Measurements from ENCODE around the gene UBASH3A.
"Not testable (repeated sequence)": the region's sequence is repeated elsewhere in the genome, so short reads cannot be mapped to it uniquely, and the experiment has no call there.

The UBASH3A gene

DNA sequence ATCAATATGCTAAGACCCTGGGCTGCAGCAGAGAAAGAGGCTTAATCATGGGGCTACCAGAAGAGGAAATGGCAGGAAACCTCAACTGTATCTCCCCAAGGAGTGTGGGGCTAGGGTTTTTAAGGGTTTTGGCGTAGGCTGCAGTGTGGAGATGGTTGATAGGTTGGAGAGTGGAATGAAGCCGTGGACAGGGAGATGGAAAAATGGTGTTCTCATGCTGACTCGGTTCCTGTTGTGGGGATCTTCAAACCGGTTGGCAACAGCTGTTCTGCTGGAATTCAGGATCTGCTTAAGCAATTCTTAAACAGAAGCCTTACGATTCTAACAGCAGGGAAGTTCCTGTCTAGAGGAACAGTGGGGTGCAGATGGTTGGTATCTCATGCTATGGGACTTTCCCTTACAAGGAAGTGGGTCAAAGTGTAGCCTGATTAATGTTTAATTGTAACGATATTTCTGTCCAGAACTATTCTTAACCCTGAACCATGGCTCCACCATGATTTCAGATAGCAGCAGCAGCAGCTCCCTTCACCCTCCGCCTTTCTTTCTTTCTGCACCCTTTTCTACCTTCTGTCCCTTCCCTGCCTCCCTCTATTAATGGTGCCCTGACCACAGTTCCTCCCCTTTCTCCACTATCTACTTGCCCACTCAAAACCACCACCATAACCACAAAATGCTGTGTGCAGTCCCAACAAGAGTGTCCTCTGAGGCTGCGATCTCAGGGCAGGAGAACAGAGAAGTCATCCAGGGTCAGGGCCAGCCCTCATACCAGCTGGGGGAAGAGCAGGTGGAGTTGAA, 61.5 kb downstream of the UBASH3A start:
- no peak for DNase-seq (ENCODE audit: low read depth in 1 of 2, low spot score in 1 of 2)

DNA sequence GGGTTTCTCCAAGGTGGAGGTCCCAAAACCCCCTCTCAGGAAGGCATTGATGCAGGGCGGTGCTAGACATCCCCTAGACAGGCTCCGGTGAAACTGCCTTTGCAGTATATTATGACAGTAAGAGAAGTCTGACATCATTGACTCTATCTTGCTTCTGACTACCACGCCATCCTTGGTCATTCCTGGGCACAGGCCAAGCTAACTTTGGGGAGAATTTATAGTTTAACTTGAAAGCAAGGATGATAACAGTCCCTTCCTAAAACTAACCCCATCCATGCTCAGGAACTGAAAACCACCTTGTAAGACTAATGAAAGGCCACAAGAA, 62.1 kb downstream of the UBASH3A start:
- no peak for DNase-seq (ENCODE audit: low read depth in 1 of 2, low spot score in 1 of 2)

DNA sequence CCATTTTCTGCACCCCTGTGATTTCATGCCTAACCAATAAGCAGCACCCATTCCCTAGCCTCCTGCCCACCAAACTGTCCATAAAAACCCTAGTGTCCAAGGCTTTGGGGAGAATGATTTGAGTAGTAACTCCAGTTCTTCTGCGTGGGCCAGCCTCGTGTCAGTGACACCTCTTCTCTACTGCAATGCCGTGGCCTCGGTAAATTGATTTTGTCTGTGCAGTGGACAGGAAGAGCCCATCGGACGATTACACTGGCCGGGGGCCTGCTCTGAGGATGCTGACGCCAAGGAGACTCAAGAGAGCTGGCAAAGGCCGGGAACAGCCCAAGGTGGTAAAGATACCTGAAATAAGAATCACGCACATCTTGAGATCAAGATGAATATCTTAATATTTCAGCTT, 63.0 kb downstream of the UBASH3A start:
- no peak for DNase-seq (ENCODE audit: low read depth in 1 of 2, low spot score in 1 of 2)

DNA sequence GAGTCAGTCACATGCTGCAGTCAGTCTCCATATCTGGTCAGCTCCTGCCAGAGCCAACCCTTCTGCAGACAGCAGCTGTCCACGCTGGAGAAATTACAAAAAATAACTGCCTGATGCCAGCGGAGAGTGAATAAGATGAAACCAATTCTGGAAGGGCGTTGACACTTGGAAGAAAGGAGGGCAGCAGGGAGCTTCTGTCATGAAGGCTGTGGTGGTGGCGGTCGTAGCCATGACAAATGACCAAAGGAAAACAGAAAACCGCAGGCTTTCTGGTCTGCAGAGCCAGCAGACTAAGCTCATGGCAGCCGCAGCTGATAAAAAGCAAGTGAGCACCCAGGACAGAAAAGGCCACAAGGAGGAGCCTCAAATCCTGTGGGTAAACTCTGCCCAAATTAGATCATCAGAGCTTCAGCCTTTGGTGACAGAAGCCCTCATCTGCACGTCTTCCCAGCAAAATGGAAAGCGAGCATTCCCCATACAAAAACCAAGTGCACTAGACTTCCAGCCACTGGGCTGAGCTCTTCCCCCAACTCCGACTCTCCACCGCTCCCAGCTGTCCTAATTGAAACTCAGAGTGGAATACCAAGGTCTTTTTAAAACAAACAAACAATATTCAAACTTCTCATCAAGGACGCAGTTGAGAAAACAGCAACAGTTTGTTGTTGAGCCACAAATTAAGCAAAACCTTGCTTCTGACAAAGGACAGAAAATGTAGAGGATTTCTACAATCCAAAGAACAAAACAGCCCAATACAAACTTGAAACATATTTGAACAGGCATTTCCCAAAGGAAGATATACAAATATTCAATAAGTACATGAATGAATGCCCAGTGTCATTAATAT, 63.7 kb downstream of the UBASH3A start:
- DNase-seq (ENCODE audit: low read depth in 1 of 2, low spot score in 1 of 2) = no peak

DNA sequence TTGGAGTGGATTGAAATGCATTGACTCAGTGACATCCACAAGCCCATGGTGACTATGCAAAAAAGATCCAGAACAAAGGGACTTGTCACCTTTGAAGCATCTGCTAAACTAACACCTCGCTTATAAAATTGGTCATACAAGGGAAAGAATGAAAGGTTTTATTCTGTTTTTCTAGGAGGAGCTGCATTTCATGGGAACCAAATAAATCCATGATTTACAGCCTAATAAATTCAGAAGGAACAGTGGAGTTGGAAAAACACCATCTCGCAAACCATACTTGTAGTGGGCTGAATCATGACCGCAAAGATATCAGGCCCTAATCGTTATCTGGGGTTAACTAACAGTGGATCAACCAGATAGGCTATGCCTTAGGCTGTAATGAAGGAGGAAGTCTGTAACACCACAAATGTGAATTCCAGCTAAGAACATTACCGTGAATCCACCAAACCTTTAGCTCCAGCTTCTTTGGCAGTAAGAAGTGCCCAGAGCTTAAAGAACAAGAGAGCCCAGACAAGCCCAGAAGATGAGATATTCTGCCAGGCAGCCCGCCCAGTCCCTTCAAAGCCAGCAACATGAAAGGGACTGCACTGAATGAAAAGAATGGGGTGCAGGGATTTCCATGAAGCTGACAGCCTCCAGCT, 64.9 kb downstream of the UBASH3A start:
- DNase-seq (ENCODE audit: low read depth in 1 of 2, low spot score in 1 of 2) = no peak

DNA sequence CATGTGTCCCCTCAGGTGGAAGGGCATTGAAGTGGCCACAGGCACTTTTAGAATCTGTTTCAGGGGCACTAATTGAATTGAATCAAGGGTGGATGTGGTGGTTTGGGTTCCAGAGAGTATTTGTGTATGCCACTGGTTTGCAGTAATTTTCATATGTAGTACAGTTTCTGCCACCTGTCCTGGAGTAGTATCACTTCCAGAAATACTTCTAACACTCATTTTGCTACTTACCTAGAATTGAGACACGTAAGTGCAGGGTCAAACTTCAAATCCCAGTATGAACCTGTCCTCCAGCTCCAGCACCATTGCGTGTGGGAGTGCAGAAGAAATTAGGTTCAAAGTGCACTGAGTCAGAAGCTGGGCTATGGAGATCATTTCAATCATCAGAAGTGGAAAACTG, 65.6 kb downstream of the UBASH3A start:
- no peak for DNase-seq (ENCODE audit: low read depth in 1 of 2, low spot score in 1 of 2)

DNA sequence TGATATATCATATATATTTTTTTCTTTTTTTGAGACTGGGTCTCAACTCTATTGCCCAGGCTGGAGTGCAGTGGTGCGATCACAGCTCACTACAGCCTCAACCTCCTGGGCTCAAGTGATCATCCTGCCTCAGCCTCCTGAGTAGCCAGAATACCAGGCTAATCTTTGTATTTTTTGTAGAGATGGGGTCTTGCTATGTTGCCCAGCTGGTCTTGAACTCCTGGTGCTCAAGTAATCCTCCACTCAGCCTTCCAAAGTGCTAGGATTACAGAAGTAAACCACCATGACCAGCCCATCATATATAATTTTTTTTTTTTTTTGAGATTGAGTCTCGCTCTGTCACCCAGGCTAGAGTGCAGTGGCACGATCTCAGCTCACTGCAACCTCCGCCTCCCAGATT, 66.0 kb downstream of the UBASH3A start:
- not testable (repeated sequence) for DNase-seq (ENCODE audit: low read depth in 1 of 2, low spot score in 1 of 2)

DNA sequence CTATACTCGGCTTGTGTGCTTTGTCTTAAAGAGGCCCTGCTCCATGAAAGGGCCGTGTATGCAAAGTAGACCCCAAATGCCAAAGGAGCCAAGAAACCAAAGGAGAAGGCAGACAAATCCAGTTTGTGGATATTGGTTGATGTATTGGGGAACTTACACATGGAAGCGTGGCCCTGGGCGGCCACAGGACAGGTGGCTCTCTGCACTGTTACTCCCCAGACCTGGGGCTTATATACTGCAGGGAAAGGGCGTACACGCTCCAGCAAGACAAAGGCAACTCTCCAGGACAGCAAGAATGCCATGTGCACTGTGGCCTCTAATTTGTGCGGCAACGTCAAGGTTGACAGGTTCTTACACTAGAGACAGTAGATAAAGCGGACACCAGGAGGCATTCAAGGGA, 67.5 kb downstream of the UBASH3A start:
- DNase-seq (ENCODE audit: low read depth in 1 of 2, low spot score in 1 of 2) = no peak

DNA sequence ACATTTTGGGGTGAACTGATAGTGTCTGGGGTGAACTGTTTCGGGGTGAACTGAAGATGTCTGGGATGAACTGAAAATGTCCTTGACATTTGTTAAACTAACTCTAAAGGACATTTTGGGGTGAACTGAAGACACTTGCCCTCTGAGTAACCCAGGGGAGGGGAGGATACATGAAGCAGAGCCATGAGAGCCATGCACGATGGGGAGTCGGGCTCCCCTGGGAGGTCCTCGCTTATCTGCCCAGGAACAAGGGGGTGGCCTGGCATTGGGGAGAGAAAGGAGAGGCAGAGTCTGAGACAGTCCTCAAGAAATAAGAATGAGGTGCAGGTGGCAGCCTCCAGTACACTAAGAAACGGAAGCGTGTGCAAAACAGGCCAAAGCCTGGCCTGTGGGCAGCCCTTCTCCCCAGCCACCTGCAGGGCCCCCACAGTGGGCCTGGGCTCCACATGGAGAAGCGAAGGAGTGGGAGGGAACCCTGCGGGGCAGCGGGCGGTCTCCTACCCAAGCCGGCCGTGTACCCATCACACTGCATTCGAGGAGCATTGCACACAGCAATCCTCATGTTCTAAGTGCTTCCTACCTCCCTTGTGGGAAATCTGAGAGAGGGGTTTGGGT, 68.1 kb downstream of the UBASH3A start:
- DNase-seq (ENCODE audit: low read depth in 1 of 2, low spot score in 1 of 2) = no peak

DNA sequence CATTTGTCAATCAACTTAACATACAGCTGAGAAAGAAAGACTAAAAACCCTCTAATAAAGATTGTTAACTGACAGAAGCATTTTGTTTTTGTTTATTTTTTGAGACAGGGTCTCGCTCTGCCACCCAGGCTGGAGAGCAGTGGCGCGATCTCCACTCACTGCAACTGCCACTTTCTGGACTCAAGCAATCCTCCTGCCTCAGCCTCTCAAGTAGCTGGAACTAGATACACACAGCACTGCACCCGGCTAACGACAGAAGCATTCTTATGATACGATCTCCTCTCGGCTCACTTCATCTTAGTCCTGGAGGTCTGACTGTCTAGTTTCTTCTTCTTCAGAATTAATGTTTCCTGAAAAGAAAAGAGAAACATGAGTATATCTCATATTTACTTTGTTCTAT, 68.8 kb downstream of the UBASH3A start:
- no peak for DNase-seq (ENCODE audit: low read depth in 1 of 2, low spot score in 1 of 2)

DNA sequence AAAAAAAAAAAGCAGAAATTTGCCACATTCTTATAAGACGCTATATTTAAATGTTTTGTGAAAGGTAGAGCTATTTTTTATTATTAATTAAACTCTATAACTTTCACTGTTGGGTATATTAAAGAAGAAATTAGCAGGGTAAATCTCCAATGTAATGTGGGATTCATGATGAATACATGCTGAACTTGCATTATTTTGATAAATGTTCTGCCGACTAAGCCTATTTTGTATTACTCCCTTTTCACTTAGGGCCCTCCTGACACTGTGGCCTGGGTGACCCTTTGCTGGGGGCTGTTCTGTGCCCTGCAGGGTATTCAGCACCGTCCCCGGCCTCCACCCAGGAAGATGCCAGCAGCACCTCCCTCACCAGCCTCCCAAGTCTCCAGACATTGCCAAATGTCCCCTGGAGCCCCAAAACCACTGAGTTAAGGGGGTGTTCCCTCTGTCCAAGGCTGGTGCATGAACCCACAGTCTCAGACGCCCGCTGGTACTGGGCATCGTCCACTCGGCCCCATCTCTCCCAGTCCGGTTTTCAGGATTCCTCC, 69.9 kb downstream of the UBASH3A start:
- no peak for DNase-seq (ENCODE audit: low read depth in 1 of 2, low spot score in 1 of 2)

DNA sequence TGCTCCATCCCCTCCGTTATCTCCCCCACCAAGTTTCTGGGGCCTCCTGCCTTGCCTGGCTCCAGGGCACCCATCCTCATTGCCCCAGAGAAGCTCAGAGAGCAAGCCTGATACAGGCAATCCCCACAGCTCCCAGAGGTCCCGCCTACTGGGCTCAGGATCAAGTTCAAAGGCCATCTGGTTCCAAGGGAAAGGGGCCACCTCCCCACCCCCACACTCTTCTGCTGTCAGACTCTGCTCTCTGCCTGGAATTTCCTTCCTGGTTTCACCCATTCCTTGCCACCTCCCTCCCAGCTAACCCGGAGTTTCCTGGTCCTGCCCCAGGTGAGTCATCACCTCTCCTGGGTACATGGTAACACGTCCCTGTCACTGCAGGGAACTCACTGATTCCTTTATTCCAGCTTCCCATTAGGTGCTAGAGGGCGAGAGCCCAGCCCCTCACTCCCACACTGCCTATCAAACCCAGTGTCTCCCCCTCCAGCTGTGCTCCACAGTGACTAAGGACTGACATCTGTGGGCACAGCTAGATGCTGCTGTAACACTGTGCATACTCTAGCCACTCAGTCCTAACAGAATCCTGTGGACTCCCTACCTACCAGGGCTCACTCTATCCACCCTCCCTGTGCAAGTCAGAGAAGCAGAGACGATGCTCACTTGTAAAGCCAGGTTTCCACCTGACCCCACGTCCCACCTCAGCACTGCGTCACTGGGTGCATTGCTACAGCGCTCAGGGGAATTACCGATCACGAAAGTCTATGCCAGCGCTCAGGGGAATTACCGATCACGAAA, 70.5 kb downstream of the UBASH3A start:
- DNase-seq (ENCODE audit: low read depth in 1 of 2, low spot score in 1 of 2) = no peak

DNA sequence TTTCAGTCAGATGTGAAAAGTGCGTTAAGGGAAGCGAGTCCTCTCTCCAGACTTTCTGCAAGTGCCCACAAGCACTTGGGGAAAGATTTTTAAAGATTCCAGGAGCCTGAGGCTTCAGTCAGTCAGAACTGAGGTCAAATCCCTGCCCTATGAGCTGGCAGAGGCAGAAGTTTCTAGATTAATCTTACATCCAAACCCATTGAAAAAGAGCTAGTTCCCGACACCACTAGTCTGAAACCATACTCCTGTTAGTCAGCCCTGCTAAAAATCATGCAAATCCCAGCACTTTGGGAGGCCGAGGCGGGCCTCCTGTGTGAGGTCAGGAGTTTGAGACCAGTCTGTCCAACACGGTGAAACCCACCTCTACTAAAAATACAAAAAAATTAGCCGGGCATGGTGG, 71.3 kb downstream of the UBASH3A start:
- DNase-seq (ENCODE audit: low read depth in 1 of 2, low spot score in 1 of 2) = no peak

DNA sequence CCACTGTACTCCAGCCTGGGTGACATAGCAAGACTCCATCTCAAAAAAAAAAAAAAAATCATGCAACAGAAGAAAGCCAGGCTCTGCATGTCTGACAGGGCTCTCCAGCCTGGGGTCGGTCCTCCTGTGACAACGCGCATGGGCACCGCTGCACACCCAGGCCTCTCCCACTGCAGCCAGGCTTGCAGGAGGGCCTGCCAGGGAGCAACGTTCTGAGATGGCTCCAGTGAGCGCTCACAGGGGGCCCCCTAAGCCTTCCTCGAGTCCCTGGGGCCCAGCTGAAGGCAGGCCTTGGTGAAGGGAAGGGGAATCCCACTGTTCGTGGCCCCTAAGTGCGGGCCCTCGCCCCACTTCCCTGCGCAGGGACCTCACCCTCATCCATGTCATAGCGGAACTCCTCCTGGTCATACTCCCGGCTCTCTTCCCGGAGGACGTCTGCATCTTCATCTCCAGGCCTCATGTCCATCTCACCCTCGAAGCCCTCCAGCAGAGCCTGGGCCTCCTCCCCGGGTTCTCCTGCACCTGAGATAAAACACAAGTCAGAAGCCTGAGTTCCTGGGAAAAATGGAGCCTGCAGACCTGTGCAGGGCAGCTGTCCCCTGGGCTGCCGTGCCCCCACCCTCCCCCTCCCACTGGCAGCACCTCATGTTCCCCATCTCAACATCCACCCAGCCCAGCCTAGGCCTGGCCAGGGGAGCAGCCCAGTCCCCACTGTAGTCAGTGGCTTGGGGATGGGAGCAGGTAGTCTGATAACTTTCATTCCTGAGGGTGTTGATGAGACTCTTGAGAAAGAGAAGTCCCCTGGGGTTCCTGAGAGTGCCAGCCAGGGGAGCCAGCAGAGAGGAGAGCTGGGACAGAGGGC, 72.1 kb downstream of the UBASH3A start:
- DNase-seq (ENCODE audit: low read depth in 1 of 2, low spot score in 1 of 2) = no peak

DNA sequence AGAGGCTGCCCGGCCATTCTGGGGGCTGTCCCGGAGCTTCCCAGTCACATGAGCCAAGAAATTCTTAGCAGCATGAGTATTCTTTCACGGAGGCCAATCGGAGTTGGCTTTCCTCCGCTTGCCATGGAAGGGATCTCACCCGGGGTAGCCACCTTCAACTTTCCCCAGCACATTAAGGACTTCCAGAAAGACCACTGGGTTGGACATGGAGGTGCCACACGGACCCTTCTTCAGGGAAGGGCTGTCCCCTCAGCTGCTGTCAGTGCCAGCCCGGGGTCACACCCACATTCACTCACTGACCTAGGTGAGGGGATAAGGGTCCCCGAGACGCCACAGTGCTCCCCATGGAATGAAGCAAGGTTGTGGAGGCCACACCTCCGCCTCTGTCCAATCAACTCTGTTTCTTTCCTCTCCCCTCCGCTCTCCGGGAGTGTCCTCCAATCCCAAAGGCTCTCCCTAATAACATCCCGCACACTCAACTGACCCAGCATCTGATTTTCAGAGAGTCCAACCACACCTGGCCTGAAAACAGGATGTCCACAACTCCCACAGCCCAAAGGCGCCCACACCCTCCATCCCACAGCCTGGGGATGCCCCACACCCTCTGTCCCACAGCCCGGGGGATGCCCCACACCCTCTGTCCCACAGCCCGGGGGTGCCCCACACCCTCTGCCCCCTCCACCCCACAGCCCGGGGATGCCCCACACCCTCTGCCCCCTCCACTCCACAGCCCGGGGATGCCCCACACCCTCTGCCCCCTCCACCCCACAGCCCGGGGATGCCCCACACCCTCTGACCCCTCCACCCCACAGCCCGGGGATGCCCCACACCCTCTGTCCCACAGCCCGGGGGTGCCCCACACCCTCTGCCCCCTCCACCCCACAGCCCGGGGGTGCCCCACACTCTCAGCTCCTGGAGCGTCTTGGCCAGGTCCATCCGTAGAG, 73.0 kb downstream of the UBASH3A start:
- DNase-seq (ENCODE audit: low read depth in 1 of 2, low spot score in 1 of 2) = no peak

DNA sequence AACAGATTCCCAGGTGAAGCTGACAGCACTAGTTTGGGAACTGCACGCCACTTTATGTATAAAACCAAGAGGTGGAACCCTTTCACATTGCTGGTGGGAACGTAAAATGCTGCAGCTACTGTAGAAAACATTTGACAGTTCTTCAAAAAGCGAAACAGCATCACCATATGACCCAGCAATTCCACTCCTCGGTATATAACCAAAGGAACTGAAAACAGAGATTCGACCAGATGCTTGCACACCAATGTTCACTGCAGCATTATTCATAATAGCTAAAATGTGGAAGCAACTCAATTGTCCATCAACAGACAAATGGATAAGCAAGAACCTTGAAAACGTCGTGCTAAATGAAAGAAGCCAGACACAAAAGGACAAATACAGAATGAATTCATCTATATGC, 74.8 kb downstream of the UBASH3A start:
- no peak for DNase-seq (ENCODE audit: low read depth in 1 of 2, low spot score in 1 of 2)

DNA sequence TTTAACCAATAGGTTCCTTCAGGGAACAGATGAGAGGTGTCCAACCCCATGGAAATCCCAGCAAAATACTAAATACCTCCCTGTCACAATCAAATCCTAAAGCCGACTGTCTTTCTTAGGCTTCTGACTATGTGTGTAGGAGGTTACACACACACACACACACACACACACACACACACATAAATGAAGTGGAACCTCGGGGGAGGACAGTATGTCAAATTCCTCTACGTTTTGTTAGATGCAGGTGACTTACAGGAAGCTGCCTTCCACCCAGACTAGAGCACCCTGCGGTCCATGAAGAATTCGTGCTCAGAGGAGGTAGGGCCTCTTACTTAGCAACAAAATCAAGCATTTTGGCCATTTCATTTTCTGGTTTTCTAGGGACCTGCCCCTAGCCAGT, 75.9 kb downstream of the UBASH3A start:
- no peak for DNase-seq (ENCODE audit: low read depth in 1 of 2, low spot score in 1 of 2)

DNA sequence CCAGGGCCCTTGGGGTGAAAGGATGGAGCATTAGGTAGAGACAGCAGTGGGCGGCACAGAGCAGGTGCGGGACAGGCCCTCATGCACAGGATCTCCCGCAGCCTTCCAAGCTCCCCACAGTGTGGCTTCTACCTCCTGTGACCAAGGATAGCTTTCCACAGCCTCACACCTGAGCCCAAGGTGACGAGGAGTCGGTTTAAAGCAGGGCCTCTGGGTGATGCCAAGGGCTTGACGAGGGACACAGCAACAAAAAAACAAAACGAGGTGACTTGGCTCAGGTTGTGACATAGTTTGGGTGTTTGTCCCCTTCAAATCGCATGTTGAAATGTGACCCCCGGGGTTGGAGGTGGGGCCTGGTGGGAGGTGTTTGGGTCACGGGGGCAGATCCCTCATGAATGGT, 77.0 kb downstream of the UBASH3A start:
- no peak for DNase-seq (ENCODE audit: low read depth in 1 of 2, low spot score in 1 of 2)

DNA sequence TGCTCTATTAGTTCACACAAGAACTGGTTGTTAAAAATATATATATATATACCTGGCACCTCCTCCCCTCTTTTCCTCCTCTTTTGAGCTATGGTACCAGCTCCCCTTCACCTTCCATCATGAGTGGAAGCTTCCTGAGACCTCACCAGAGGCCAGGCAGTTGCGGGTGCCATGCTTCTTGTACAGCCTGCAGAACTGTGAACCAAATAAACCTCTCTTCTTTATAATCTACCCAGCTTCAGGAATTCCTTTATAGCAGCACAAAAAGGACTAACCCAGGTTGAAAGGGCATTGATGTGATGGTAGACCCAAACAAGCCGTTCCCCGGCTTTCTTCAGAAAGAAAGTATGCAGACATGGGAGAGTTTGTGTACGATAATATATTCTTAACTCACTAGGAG, 77.5 kb downstream of the UBASH3A start:
- no peak for DNase-seq (ENCODE audit: low read depth in 1 of 2, low spot score in 1 of 2)

All from activated CD4-positive, alpha-beta T cell treated with anti-CD3 and anti-CD28 coated beads, Interleukin-2, amount 50 U/mL, for 24 hours (primary cell).